Measurements from ENCODE around the gene BASP1.

DNA sequence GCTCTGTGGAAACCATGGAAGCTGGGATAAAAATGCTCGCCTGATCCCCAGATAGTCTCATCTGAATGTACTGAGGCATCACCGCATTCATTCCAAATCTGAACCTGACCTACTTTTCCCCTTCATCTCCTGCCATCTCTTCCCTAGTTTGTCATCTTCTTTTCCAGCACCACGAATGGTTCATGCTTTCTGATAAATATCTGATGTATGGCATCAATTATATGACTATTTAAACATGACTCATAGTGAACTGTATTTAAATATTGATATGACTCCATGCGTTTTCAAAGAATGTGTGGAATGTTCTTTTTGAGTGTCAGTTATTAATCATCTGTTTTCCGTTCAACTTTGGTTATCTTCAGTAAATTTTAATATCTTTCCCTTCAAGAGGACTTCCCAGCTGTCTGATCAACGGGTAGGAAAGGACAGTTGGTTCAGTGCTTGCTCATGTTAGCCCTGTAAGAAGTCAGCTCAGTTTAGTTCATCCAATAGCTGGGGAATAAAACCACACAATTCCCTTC lies 21.1 kb downstream of the BASP1 start:
- TF ChIP-seq POLR2AphosphoS5 (IDR thresholded peaks at IDR 0.05; ENCODE audit: low read depth, low read length) (no peak), POLR2A (IDR thresholded peaks at IDR 0.05; ENCODE audit: borderline replicate concordance, extremely low read depth, insufficient read depth, insufficient read length) (no peak)
- TF ChIP-seq, protein P1, sequence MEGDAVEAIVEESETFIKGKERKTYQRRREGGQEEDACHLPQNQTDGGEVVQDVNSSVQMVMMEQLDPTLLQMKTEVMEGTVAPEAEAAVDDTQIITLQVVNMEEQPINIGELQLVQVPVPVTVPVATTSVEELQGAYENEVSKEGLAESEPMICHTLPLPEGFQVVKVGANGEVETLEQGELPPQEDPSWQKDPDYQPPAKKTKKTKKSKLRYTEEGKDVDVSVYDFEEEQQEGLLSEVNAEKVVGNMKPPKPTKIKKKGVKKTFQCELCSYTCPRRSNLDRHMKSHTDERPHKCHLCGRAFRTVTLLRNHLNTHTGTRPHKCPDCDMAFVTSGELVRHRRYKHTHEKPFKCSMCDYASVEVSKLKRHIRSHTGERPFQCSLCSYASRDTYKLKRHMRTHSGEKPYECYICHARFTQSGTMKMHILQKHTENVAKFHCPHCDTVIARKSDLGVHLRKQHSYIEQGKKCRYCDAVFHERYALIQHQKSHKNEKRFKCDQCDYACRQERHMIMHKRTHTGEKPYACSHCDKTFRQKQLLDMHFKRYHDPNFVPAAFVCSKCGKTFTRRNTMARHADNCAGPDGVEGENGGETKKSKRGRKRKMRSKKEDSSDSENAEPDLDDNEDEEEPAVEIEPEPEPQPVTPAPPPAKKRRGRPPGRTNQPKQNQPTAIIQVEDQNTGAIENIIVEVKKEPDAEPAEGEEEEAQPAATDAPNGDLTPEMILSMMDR (IDR thresholded peaks at IDR 0.05 in 2 of 3, conservative IDR thresholded peaks at IDR 0.05 in 1 of 3; ENCODE audit: borderline replicate concordance in 1 of 3, insufficient read depth in 1 of 3, low read depth in 2 of 3, low read length in 2 of 3): no peak
